ENCODE measurements around the gene CHD2.
"Not testable (repeated sequence)": the region's sequence is repeated elsewhere in the genome, so short reads cannot be mapped to it uniquely, and the experiment has no call there.

Gene CHD2

DNA sequence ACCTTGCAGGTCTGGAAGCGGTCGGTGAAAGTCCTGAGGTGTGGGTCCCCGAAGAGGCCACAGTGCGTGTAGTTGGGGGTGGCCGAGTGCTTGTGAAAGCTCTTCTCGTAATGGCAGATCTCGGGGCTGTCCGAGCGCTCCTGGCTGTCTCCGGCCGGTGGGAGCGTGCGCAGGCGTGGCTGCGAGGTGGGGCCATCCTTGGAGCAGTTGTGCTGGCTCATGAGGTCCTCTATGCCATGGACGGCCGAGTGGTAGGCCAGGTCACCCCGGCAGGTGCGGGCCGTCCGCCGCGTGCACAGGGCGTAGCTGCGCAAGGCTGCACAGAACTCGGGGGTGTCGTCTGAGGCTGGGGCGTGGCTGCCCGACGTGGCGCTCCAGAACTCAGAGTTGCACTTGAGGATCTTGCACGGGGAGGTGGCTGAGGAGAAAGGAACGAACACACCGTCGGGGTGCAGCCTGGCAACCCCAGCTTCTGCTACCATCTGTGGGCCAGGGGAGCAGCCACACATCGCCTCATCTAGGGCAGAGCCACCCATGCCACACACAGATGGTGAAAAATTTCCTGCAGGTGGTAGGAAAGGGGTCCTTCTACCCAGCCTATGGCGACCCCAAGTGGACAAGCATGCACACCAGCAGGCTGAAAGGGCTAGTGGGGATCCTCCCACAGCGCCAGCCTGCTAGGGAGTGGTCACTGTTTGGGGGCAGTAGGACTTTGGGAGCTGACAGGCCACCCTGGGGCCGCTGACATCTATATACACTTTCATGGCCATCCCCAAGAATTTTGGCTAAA is 152.2 kb downstream of the CHD2 start:
- no peak for DNase-seq

DNA sequence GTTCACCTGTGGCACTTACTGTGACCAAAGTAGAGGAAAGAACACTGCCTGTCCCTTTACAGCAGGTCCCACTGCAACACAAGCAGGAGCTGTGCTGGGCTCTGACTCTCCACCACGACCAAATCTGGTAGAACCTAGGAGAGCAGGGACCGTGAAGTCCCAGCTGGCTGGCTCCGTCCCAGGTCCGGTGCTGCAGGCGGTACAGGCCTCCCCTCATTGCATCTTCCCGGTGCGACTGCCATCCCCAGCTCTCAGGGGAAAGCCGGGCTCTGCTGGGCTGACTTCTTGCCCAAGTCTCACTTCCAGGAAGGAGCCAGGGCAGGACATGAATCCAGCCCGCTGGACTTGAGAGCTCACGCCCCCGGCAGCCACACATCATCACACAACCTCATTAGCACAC is 155.1 kb downstream of the CHD2 start:
- DNase-seq: no peak

- DNase-seq: no peak
Measured at GRCh38 chr15:93056836-93057235, 156.7 kb downstream of the CHD2 start.

DNA sequence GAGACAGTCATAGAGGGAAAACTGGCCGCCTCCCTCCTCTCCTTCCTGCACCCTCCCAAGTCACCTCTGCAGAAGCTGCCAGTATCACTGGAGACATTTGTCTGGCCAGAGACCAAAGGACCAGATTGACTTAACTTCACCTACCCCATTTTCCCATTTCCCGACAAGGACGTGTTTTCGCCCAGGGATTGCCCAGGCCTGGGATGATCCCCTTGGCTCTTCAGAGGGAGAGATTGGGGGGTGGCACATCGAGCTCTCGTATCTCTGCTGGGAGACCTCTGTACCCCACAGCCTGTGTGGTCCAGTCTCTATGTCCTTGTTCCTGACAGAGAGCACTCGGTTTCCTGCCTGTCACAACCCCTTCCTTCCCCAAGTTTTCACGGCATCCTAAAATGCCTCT is 157.5 kb downstream of the CHD2 start:
- no peak for DNase-seq

- no peak for DNase-seq
Measured at GRCh38 chr15:93058128-93058527, 158.0 kb downstream of the CHD2 start.

DNA sequence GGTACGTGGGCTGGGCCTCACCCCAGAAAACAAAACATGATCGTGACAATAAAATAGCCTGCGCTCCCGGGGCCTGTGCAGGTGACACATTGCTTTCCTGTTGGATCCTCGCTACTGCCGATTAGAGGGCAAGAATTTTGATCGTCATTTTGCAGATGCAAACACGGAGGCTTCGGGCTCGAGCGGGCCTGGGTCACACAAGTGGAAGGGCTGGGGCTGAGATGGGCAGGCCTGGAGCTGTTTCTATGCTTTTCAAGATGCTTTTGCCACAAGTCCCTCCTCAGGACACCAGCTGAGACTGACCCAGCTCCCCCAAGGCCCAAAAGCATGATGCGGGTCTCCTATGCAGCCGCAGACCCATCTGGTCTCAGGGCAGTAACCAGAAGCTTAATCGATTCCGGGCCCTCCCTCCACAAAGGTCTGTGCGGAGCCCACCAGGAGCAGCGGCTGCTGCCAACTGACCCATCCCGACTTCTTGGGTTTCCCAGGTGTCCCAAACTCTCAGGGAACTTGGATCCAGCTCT is 158.8 kb downstream of the CHD2 start:
- no peak for DNase-seq

GRCh38 chr15:93059442-93059841 is 159.3 kb downstream of the CHD2 start:
- DNase-seq: no peak

GRCh38 chr15:93060336-93061248 is 160.5 kb downstream of the CHD2 start:
- no peak for DNase-seq

DNA sequence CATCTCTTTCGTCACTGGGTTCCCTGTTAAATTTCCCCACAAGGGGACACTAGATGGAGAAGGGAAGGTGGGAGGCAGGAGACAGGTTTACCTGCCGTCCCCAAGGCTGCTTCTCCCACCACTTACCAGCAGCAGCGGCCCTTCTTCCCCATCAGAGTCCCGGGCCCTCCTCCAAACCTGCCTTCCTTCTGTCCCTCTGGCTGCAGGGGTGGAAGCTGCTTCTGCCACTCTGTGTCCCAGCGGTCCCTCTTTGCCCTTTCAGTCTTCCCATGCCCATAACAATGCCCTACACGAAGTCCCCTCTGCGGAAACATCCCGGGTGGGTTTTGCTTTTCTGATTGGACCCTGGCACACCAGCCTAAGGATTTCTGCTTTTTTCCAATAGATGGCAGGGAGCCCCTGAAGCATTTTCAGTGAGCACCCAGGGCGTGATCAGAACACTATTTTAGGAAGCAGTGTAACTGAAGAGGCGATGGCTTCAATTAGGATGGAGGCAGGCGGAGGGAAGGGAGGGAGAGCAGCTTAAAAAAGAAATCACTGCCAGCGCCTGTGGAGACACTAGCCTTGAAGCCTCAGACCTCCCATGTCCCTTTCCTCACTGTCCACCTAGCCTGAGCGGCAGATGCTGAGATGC is 162.6 kb downstream of the CHD2 start:
- DNase-seq: not testable (repeated sequence)

GRCh38 chr15:93063262-93063671 is 163.1 kb downstream of the CHD2 start:
- no peak for DNase-seq

DNA sequence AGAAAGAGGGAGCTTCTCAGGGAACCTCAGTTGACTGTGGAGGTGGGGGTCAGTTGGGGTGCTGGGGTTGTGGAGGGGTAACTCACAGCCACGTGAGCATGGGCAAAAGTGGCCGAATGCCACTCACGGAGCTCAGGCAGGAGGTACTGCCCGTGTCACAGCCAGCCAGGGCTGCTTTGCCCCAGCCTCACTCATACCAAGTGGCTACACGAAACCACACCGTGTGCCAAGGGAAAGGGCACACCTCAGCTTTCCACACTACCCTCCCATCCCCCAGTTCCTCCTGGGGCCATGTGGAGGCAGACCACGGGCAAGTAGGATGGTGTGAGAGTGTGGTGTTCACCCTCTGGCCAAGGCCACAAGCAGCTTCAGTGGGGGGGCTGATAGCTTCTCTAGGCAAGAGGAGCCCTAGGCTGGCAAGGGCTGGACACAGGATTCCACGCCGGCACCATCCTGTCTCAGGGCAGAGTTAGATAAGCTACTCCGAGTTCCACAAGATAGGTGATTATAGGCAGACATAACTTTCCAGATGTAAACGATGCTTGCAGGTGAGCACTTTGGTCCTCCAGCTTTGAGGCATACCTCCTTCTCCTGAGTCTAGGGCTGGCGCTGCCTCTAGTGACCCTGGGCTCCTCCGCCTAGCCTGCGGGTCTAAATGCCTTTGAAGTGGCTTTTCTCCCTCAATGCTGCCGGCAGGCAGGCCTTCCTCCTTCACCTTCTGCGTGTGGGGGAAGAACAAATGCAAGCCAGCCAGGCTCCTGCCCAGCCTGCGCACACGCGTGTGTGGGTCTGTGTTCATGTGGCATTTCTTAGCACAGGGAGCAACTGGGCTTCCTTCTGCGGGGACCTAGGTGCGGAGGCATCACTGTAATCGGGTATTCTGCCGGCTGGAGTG is 163.9 kb downstream of the CHD2 start:
- DNase-seq: no peak

- no peak for DNase-seq
Measured at GRCh38 chr15:93065641-93066045, 165.5 kb downstream of the CHD2 start.

DNA sequence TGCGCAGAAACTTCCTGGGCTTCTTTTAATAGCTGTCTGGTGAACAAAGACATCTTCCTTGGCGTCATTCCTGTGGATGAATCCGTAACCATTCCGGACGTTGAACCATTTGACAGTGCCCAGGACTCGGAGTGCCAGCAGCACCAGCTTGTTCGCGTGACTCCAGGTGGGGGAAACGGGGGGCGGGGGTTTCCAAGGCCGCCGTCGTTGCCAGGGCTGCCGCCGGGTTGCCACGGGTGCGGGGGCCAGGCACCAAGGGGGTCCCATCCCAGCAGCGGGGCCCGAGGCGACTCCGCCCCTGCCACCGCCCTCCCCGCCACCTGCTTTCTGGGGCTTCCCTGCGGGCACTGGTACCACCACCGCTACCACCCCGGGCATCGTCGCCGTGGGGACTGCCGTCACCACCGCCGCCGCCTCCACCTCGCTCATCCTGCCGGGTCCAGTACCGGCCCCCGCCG is 166.1 kb downstream of the CHD2 start:
- no peak for DNase-seq

DNA sequence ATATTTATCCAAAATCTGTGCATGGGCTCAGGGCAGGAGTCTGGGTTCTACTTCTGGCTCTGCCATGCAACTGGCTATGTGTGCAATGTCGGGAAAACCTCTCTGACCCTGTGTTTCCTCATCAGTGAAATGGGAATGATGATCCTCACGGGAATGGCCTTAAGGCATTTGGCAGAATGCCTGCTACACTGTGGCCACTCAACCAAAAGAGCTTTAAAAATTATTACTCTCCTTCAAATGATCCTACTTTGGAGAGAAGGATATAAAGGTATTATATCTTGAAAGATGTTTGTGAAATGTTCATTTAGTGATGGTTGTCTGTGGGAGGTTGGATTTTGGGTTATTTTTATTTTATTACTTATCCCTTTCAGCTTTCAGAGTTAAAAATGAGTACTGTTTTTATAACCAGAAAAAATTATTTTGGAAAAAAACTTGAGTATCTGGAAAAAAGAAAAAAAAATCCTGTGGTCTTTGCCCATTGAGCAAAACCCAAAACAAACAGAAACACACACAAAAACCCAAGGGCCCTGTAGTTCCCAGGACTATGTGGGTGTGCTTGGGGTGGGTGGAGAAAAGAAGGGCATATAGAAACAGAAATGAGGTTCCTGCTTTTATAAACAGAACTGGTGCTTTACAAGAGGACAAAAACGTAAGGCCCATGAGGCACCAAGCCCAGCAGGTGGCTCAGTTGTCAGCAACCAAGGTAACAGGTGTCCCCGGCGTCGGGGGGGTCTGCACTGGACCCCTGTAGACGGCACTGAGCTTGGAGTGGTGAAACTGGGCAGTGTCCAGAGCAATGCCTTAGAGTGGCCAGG is 166.9 kb downstream of the CHD2 start:
- no peak for DNase-seq

DNA sequence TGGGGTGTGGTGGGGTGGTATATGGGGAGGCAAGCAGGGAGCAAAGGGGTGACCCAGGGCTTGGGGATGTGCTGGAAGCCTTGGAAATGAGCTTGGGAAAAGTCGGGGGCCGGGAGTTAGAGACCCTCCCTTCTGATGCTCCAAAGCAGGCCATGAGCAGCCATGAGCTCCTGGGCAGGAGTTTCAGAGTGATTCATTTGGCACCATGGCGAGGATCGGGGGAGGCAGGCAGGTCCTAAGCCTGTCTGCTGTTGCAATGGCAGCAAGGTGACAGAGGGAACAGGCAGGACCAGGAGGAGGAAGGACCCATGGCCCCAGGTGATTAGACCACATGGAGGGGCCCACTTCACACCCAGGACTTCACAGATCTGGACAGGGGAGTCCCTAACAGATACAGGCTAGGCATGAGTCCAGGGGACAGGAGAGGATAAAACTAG is 167.5 kb downstream of the CHD2 start:
- no peak for DNase-seq

GRCh38 chr15:93068581-93069199 is 168.6 kb downstream of the CHD2 start:
- no peak for DNase-seq

GRCh38 chr15:93070132-93070531 is 170.0 kb downstream of the CHD2 start:
- no peak for DNase-seq

DNA sequence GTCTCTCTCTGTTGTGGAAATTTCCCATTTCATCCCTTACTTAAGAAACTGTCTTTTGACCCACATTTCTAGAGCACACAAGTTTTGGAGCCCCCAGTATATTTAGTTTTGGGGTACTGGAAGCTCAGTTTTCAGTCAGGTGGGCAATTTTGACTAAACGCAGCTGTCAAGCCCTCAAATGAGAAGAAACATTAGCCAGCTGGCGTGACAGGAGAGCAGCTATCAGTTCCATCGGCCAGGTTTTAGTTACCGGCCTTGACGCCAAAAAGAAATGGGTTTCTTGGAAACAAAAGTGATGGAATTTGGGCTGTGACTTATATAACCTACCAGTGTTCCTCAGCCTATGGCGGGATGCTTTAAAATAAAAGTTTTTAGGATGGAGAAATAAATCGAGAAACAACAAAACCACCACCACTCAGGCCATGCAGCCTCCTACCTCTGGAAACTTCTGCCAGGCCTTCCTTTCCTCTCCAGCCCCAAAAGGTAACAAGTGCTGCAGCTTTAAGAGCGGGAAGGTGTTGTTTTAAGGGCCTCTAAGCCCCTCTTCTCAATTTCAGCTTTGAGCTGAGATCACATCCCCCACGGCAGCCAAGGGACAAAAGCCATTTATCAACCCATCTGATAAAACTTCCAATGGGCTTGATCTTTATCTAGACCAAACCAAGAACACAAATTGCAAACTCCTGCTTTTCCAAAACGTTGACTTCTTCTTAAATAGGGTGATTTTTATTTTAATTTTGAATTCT is 170.6 kb downstream of the CHD2 start:
- DNase-seq: no peak

DNA sequence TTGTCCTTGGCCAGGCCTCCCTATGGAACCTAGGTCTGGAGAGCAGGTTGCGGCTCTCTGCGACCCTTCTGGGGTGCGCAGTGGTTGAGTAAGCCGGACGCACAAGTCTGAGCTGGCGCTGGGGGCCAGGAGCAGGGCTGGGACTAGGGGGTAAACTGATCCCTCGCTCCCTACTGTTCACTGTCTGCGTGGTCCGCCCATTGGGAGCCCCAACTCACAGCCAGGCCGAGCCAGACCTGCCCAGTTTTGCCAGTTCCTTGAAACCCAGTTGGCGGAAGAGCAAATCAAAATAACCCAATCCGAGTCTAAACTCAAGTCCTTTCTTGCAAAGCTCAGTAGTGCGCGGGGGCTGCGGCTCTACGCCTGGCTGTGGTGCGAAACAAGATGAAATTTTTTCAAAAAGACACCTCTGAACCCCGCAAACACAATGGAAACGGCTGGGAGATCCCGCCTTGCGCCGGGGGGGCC is 171.4 kb downstream of the CHD2 start:
- no peak for DNase-seq

DNA sequence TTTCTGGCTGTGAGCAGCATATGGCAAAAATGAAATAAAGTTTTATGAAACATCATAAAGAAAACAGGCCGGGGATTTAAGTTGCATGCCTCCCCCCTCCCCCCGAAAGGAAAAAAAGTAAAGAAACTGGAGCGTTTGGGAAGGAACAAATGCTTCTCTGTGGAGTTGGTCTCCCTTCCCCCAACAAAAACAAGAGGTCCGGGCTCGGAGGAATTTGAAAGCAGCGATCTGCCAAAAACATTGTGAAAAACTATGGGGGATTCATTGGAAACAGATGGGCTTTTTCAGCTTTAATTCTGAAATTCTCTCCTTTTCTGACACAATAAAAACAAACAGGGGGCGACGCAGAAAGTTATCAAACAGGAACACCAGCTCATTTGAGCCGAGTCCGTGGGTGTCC is 171.9 kb downstream of the CHD2 start:
- no peak for DNase-seq
